ENCODE results near the gene C1orf74.
A peak's percentile ranks its signal among the peaks of the same experiment; 100 is the strongest.
"Not testable (repeated sequence)": the region's sequence is repeated elsewhere in the genome, so short reads cannot be mapped to it uniquely, and the experiment has no call there.

The C1orf74 gene

GRCh38 chr1:209805875-209806760 is 21.8 kb upstream of the C1orf74 start, which contains the start of gene IRF6:
TSS of gene IRF6 (minus strand) at chr1:209806142. CDS start at chr1:209801413, 4,729 bp downstream.
- DNase-seq (ENCODE audit: low read depth, low spot score), result peak; percentile 29

- no peak for DNase-seq (ENCODE audit: low read depth, low spot score)
These were observed 21.0 kb upstream of the C1orf74 start for GRCh38 chr1:209805341-209805781.

GRCh38 chr1:209803568-209803967 is 19.2 kb upstream of the C1orf74 start:
- DNase-seq (ENCODE audit: low read depth, low spot score), result no peak

GRCh38 chr1:209802780-209803152 is 18.4 kb upstream of the C1orf74 start:
- no peak for DNase-seq (ENCODE audit: low read depth, low spot score)

GRCh38 chr1:209802117-209802779 is 17.9 kb upstream of the C1orf74 start:
- DNase-seq (ENCODE audit: low read depth, low spot score), result no peak

- no peak for DNase-seq (ENCODE audit: low read depth, low spot score)
These were observed 16.9 kb upstream of the C1orf74 start for GRCh38 chr1:209800984-209801834.

GRCh38 chr1:209797978-209798639 is 13.8 kb upstream of the C1orf74 start:
- DNase-seq (ENCODE audit: low read depth, low spot score), result no peak

GRCh38 chr1:209793711-209794110 is 9.4 kb upstream of the C1orf74 start:
- DNase-seq (ENCODE audit: low read depth, low spot score), result not testable (repeated sequence)

- no peak for DNase-seq (ENCODE audit: low read depth, low spot score)
These were observed 7.6 kb upstream of the C1orf74 start for GRCh38 chr1:209791920-209792319.

- no peak for DNase-seq (ENCODE audit: low read depth, low spot score)
These were observed 6.2 kb upstream of the C1orf74 start for GRCh38 chr1:209790286-209791193.

- DNase-seq (ENCODE audit: low read depth, low spot score), result no peak
These were observed 4.9 kb upstream of the C1orf74 start for GRCh38 chr1:209789245-209789644.

- DNase-seq (ENCODE audit: low read depth, low spot score), result no peak
These were observed 3.2 kb upstream of the C1orf74 start for GRCh38 chr1:209787551-209787950.

- no peak for DNase-seq (ENCODE audit: low read depth, low spot score)
These were observed 1.8 kb upstream of the C1orf74 start for GRCh38 chr1:209786146-209786545.

- no peak for DNase-seq (ENCODE audit: low read depth, low spot score)
These were observed 1.2 kb upstream of the C1orf74 start for GRCh38 chr1:209785592-209785991.

- no peak for DNase-seq (ENCODE audit: low read depth, low spot score)
These were observed 973 bp downstream of the C1orf74 start for GRCh38 chr1:209783386-209783785.

GRCh38 chr1:209780268-209780667 is 4.1 kb downstream of the C1orf74 start:
- DNase-seq (ENCODE audit: low read depth, low spot score), result no peak

GRCh38 chr1:209778102-209778501 is 6.3 kb downstream of the C1orf74 start:
- no peak for DNase-seq (ENCODE audit: low read depth, low spot score)

- DNase-seq (ENCODE audit: low read depth, low spot score), result no peak
These were observed 6.8 kb downstream of the C1orf74 start for GRCh38 chr1:209777587-209777986.

- DNase-seq (ENCODE audit: low read depth, low spot score), result no peak
These were observed 8.7 kb downstream of the C1orf74 start for GRCh38 chr1:209775678-209776077.

GRCh38 chr1:209774592-209774991 is 9.8 kb downstream of the C1orf74 start:
- no peak for DNase-seq (ENCODE audit: low read depth, low spot score)

Measured in smooth muscle cell of the brain vasculature (primary cell).